GM18520 (cell line): Measurements from ENCODE around the gene PLCL2.

Experiments used
- ATAC-seq: cut with Tn5 transposase; IDR thresholded peaks from one replicate; pipeline ENCODE4 v1.9.1; 2021; ENCODE audit not compliant: unreplicated experiment

PLCL2 gene

GRCh38 chr3:16864610-16865313 lies 20.0 kb upstream of the PLCL2 start:
- ATAC-seq, result no peak

- no peak for ATAC-seq
Measured at GRCh38 chr3:16865335-16865734, 19.4 kb upstream of the PLCL2 start.

- ATAC-seq, result no peak
Measured at GRCh38 chr3:16866571-16866970, 18.2 kb upstream of the PLCL2 start.

- ATAC-seq, result no peak
Measured at GRCh38 chr3:16868513-16868912, 16.2 kb upstream of the PLCL2 start.

- no peak for ATAC-seq
Measured at GRCh38 chr3:16869261-16870005, 15.3 kb upstream of the PLCL2 start.

- ATAC-seq, result no peak
Measured at GRCh38 chr3:16871915-16872842, 12.6 kb upstream of the PLCL2 start.

- ATAC-seq, result no peak
Measured at GRCh38 chr3:16873872-16874271, 10.9 kb upstream of the PLCL2 start.

- ATAC-seq, result no peak
Measured at GRCh38 chr3:16875876-16876550, 8.7 kb upstream of the PLCL2 start.

GRCh38 chr3:16877505-16877904 lies 7.2 kb upstream of the PLCL2 start:
- no peak for ATAC-seq

GRCh38 chr3:16877911-16878310 lies 6.8 kb upstream of the PLCL2 start:
- ATAC-seq, result no peak

GRCh38 chr3:16881896-16882630 lies 2.7 kb upstream of the PLCL2 start:
- no peak for ATAC-seq

- no peak for ATAC-seq
Measured at GRCh38 chr3:16883057-16883722, 1.6 kb upstream of the PLCL2 start.

- ATAC-seq, result no peak
Measured at GRCh38 chr3:16883723-16884083, 1.1 kb upstream of the PLCL2 start.

- ATAC-seq, result no peak
Measured at GRCh38 chr3:16884084-16884747, 539 bp upstream of the PLCL2 start.

- no peak for ATAC-seq
Measured at GRCh38 chr3:16885593-16886302, 993 bp downstream of the PLCL2 start.

GRCh38 chr3:16886303-16886683 lies 1.5 kb downstream of the PLCL2 start:
- ATAC-seq, result no peak

GRCh38 chr3:16887130-16887529 lies 2.4 kb downstream of the PLCL2 start:
- ATAC-seq, result no peak

GRCh38 chr3:16888356-16888755 lies 3.6 kb downstream of the PLCL2 start:
- ATAC-seq, result no peak
